H7 (cell line): Measurements from ENCODE around the gene DNASE1L2. TPM values are rescaled to one million over a fixed set of nuclear protein-coding genes. Genes with fewer than 3 reads are reported as not detected.

Source experiments
- DNase-seq: peaks from one replicate; pipeline ENCODE4 v3.0.0; 2012
- H3K27me3 ChIP-seq: 2 replicates; pipeline ENCODE4 v1.6.0; 2011; ENCODE audit warnings: mild to moderate bottlenecking, low read length; ENCODE audit not compliant: control insufficient read depth, insufficient read depth
- H3K36me3 ChIP-seq: replicated peaks from 2 replicates; pipeline ENCODE4 v1.5.1; 2011; ENCODE audit warnings: low read length; ENCODE audit not compliant: control insufficient read depth, insufficient read depth
- H3K4me3 ChIP-seq: 2 replicates; pipeline ENCODE4 v1.5.1; 2011; ENCODE audit warnings: low read depth, mild to moderate bottlenecking, control low read depth, low read length, moderate library complexity; ENCODE audit not compliant: insufficient read depth
- total RNA-seq: library from RNA; depleted of rRNA; stranded (reverse); fragments of >200 nt; shearing (Covaris generic); gene quantifications from 2 replicates; pipeline ENCODE4 v1.2.3, GENCODE V29; 2014; rRNA removed

The DNASE1L2 gene
- 0.48 and 0.69 TPM in 2 replicates for total RNA-seq

- H3K36me3 ChIP-seq = no peaks in the 10 kb centered on the region; the same call in 1 of the 2 replicates
- DNase-seq = peak; percentile 94
- peaks cover 22% of the 10 kb centered on the region for H3K27me3 ChIP-seq
- peak within 1 kb of the TSS; percentile 33 for H3K4me3 ChIP-seq
Measured at GRCh38 chr16:2236337-2237101, at the start of gene DNASE1L2. DNASE1L2 (plus strand) TSS chr16:2236444; CDS start chr16:2236817, 373 bp downstream.

- H3K27me3 ChIP-seq = no peaks in the 10 kb centered on the region
- no peak for DNase-seq
- H3K36me3 ChIP-seq = no peaks in the 10 kb centered on the region
- H3K4me3 ChIP-seq = no peak overlapping the region
Measured at GRCh38 chr16:2186505-2186904, 49.7 kb upstream of the DNASE1L2 start.

DNA sequence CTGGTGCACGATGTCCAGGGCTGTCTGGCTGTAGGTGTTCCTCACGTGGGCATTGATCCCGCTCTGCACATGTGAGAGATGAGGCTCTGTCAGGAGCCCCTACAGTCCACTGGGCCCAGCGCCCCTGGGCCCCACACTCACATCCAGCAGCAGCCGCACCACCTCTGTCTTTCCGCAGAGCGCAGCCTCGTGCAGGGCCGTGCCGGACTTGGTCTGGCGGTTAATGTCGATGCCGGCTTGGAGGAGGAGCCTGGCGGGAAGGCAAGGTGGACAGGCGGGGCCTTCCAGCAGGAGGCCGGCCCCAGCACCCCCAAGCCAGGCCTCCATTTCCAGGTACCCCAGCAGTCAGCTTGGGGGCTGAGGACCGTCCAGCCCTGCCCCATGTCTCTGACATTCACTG lies 49.0 kb upstream of the DNASE1L2 start:
- Histone ChIP-seq H3K27me3 (no peaks in the 10 kb centered on the region), H3K36me3 (no peaks in the 10 kb centered on the region), H3K4me3 (no peak overlapping the region)
- no peak for DNase-seq

DNA sequence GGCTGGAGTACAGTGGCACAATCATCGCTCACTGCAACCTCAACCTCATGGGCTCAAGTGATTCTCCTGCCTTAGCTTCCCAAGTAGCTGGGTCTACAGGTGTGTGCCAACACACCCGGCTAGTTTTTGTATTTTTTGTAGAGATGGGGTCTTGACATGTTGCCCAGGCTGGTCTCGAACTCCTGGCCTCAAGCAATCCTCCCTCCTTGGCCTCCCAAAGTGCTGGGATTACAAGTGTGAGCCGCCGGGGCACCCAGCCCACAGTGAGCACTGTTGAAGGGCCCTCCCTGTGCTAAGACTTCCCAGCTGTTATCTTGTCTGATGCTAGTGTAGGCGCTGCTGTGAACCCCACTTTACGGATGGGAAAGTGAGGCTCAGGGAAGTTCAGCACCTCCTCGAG lies 47.8 kb upstream of the DNASE1L2 start:
- Histone ChIP-seq H3K4me3 (no peak overlapping the region), H3K27me3 (no peaks in the 10 kb centered on the region), H3K36me3 (no peaks in the 10 kb centered on the region)
- DNase-seq = no peak

GRCh38 chr16:2189252-2189893 lies 46.9 kb upstream of the DNASE1L2 start:
- Histone ChIP-seq H3K4me3 (no peak overlapping the region), H3K36me3 (no peaks in the 10 kb centered on the region), H3K27me3 (no peaks in the 10 kb centered on the region; the same call in 1 of the 2 replicates)
- DNase-seq = no peak

GRCh38 chr16:2190002-2190658 lies 46.1 kb upstream of the DNASE1L2 start:
- H3K27me3 ChIP-seq = peaks cover 2% of the 10 kb centered on the region; the same call in 1 of the 2 replicates
- H3K4me3 ChIP-seq = no peak overlapping the region
- H3K36me3 ChIP-seq = no peaks in the 10 kb centered on the region
- DNase-seq = no peak

DNA sequence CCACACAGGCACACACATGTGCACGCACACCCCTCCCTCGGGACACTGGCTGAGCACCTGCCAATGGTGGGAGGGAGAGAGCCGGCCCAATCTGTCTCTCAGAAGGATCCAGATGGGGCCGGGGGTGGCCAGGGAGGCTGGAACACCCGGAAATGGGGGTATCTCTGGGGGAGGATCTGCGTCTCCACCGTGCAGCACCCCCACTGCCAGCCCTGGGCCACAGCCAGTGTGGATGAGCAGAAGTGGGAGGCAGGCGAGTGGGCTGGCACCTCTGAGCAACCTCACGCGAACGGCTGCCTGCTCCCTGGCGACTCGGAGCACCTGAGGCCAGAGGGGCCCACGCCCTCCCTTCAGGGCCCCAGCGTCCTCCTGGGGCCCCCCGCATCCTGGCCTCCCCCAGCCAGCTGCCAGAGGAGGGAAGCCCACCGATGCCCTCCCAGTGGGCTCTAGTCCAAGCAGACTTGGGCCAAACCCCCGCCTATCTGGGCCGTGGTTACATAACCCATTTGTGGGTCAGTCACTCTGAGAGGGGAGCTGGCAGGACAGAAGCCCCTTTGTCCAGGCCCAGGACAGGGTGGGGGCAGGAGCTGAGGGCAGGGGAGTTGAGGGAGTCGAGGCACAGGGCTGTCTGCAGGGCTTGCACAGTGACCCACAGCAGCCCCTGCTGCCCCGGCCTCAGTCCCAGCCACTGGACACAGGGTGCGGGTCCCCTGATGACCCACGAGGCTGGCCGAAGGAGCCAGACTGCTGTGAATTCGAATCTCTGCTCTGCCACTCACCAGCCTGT lies 45.4 kb upstream of the DNASE1L2 start:
- no peaks in the 10 kb centered on the region for H3K36me3 ChIP-seq
- H3K4me3 ChIP-seq = no peak overlapping the region
- DNase-seq = no peak
- H3K27me3 ChIP-seq = peaks cover 9% of the 10 kb centered on the region

GRCh38 chr16:2191446-2191706 lies 44.9 kb upstream of the DNASE1L2 start:
- H3K27me3 ChIP-seq = peaks cover 11% of the 10 kb centered on the region
- no peak for DNase-seq
- H3K36me3 ChIP-seq = no peaks in the 10 kb centered on the region
- H3K4me3 ChIP-seq = no peak overlapping the region

- DNase-seq = no peak
- Histone ChIP-seq H3K27me3 (peaks cover 32% of the 10 kb centered on the region), H3K4me3 (no peak overlapping the region), H3K36me3 (no peaks in the 10 kb centered on the region)
Measured at GRCh38 chr16:2194166-2194834, 41.9 kb upstream of the DNASE1L2 start.

GRCh38 chr16:2194852-2195321 lies 41.4 kb upstream of the DNASE1L2 start:
- H3K36me3 ChIP-seq = no peaks in the 10 kb centered on the region
- H3K4me3 ChIP-seq = peak overlapping the region; percentile 47
- H3K27me3 ChIP-seq = peaks cover 33% of the 10 kb centered on the region
- peak; percentile 95 for DNase-seq

- H3K4me3 ChIP-seq = peak overlapping the region; percentile 47
- DNase-seq = peak; percentile 90
Measured at GRCh38 chr16:2195322-2196161, 40.7 kb upstream of the DNASE1L2 start.

DNA sequence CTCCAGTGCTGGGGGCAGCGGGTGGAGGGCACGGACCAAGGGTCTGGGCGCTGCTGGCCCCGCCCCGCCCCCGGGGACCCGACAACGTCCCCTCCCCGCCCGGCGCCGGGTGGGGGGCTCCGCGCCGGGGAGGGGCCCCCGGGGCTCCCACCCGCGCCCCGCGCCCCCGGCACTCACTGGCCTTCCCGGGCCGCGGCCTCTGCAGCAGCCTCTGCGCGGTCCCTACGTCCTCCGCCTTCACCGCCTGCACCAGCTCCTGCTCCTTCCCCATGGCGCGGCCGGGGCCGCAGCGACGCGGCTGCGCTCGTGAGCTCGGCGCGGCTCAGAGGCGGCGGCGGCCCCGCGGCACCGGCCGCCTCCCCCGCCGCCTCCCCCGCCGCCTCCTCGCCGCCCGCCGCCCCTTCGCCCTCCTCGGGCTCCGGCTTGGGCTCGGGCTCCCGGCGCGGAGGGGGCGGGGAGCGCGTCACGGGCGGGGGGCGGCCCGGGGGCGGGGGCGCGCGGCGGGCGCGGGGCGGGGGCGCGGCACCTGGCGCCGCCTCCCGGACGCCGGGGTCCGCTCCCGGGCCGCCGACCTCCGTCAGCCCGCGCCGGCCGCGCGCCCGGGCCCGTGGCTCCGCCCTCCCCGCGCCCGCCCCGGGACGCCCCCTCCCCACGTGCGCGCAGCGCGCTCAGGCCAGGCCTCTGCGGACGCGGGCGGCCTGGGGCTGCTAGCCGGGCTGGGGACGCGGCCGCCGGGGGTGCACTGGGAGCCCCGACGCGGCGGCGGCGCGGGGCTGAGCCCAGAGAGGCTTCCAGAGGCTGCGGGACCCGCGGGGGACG lies 39.9 kb upstream of the DNASE1L2 start, which contains the start of gene CASKIN1:
Gene CASKIN1 (minus strand): TSS at position 444 of the 819 bp plus-strand sequence. CDS start 173 bp downstream, at position 271.
- Histone ChIP-seq H3K36me3 (no peaks in the 10 kb centered on the region), H3K4me3 (peak within 1 kb of the TSS; percentile 47), H3K27me3 (peaks cover 35% of the 10 kb centered on the region)
- DNase-seq = peak; percentile 94

More at GRCh38 chr16:2195322-2196161, 40.7 kb upstream of the DNASE1L2 start:
- peaks cover 35% of the 10 kb centered on the region for H3K27me3 ChIP-seq
- H3K36me3 ChIP-seq = no peaks in the 10 kb centered on the region
